OCI-LY1 (cell line): ENCODE data around the gene USP25.

Experiments used
- H2AFZ ChIP-seq: fragments of 200-600 bp; sonication (generic), shearing (Covaris generic); 2 replicates; pipeline ENCODE4 v1.6.0; 2014; ENCODE audit warnings: antibody characterized with exemption, mild to moderate bottlenecking, low read length
- H3F3A ChIP-seq: fragments of 200-600 bp; sonication (generic), shearing (Covaris generic); 2 replicates; pipeline ENCODE4 v1.6.0; 2014; ENCODE audit warnings: mild to moderate bottlenecking, antibody characterized with exemption, low read length, moderate library complexity; ENCODE audit not compliant: insufficient read depth
- H3K27ac ChIP-seq: fragments of 200-600 bp; sonication (generic); 2 replicates; pipeline ENCODE4 v1.5.1; 2014; ENCODE audit warnings: low read length, mixed run types, mild to moderate bottlenecking, low read depth; ENCODE audit not compliant: poor library complexity, severe bottlenecking
- H3K27me3 ChIP-seq: fragments of 200-600 bp; sonication (generic); 2 replicates; pipeline ENCODE4 v1.6.0; 2014; ENCODE audit warnings: antibody characterized with exemption, mild to moderate bottlenecking, low read length, moderate library complexity; ENCODE audit not compliant: insufficient read depth
- H3K36me3 ChIP-seq: fragments of 200-600 bp; sonication (generic); 2 replicates; pipeline ENCODE4 v1.6.1; 2014; ENCODE audit warnings: mild to moderate bottlenecking, antibody characterized with exemption, low read length, moderate library complexity, mixed read lengths; ENCODE audit not compliant: insufficient read depth
- H3K4me1 ChIP-seq: fragments of 200-600 bp; sonication (generic); 2 replicates; pipeline ENCODE4 v1.5.1; 2014; ENCODE audit warnings: mild to moderate bottlenecking, low read length, moderate library complexity; ENCODE audit not compliant: insufficient read depth, severe bottlenecking
- H3K4me2 ChIP-seq: fragments of 200-600 bp; sonication (generic), shearing (Covaris generic); 2 replicates; pipeline ENCODE4 v1.6.1; 2014; ENCODE audit warnings: low read length
- H3K4me3 ChIP-seq: fragments of 200-600 bp; sonication (generic); 2 replicates; pipeline ENCODE4 v1.5.1; 2014; ENCODE audit warnings: low read length, low read depth, mild to moderate bottlenecking, mixed read lengths; ENCODE audit not compliant: poor library complexity, severe bottlenecking
- H3K79me2 ChIP-seq: fragments of 200-600 bp; shearing (Covaris generic); 2 replicates; pipeline ENCODE4 v1.6.1; 2016; ENCODE audit warnings: mixed run types, low read length, mixed read lengths; ENCODE audit not compliant: insufficient read depth
- H3K9ac ChIP-seq: fragments of 200-600 bp; sonication (generic), shearing (Covaris generic); 2 replicates; pipeline ENCODE4 v1.6.1; 2014; ENCODE audit warnings: mild to moderate bottlenecking, low read length, mixed read lengths
- H3K9me2 ChIP-seq: fragments of 200-600 bp; sonication (generic), shearing (Covaris generic); 2 replicates; pipeline ENCODE4 v1.6.1; 2014; ENCODE audit warnings: low read depth, mild to moderate bottlenecking, low read length, mixed read lengths
- H3K9me3 ChIP-seq: fragments of 200-600 bp; shearing (Covaris generic); 2 replicates; pipeline ENCODE4 v1.6.1; 2014; ENCODE audit warnings: low read length, mixed read lengths
- H4K20me1 ChIP-seq: fragments of 200-600 bp; sonication (generic), shearing (Covaris generic); 2 replicates; pipeline ENCODE4 v1.6.0; 2016; ENCODE audit warnings: mild to moderate bottlenecking, low read length; ENCODE audit not compliant: insufficient read depth
- EZH2 ChIP-seq: fragments of 200-600 bp; sonication (generic), shearing (Covaris generic); IDR thresholded peaks from 2 replicates; pipeline ENCODE4 v1.8.0; 2017; ENCODE audit warnings: borderline replicate concordance, mixed run types, mild to moderate bottlenecking, antibody characterized with exemption, low read length, moderate library complexity, mixed read lengths
- TF ChIP-seq, protein P1 (sequence below): fragments of 200-600 bp; sonication (generic), shearing (Covaris generic); IDR thresholded peaks from 2 replicates; pipeline ENCODE4 v1.5.1; 2017; ENCODE audit warnings: mild to moderate bottlenecking, antibody characterized with exemption, low read length, moderate library complexity, mixed read lengths

USP25 gene

DNA sequence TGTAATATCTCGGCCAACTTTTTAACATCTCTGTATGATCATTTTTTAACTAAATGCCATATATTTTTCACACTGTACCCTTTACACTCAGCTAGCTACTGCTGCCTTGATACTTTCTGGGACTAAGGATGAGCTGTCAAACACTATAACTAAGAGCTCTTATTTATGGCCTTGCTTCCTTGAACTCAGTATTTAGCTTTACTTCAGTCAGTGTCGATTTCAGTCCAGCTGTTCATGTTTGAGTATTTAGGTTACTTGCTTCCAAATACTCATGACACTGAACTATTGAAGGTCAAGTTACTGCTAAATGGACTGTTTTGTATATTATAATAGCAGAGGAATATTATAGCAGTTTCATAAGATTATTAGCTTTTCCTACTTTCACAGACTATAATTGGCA lies 25.9 kb upstream of the USP25 start:
- no peaks in the 10 kb centered on the region for H3F3A ChIP-seq
- H3K27ac ChIP-seq, result no peak overlapping the region
- H3K36me3 ChIP-seq, result no peaks in the 10 kb centered on the region
- H3K4me1 ChIP-seq, result no peaks in the 10 kb centered on the region
- H4K20me1 ChIP-seq, result no peaks in the 10 kb centered on the region
- no peak overlapping the region for H3K4me2 ChIP-seq
- no peaks in the 10 kb centered on the region for H3K79me2 ChIP-seq
- H2AFZ ChIP-seq, result no peak overlapping the region
- H3K4me3 ChIP-seq, result no peak overlapping the region
- TF ChIP-seq, protein P1, sequence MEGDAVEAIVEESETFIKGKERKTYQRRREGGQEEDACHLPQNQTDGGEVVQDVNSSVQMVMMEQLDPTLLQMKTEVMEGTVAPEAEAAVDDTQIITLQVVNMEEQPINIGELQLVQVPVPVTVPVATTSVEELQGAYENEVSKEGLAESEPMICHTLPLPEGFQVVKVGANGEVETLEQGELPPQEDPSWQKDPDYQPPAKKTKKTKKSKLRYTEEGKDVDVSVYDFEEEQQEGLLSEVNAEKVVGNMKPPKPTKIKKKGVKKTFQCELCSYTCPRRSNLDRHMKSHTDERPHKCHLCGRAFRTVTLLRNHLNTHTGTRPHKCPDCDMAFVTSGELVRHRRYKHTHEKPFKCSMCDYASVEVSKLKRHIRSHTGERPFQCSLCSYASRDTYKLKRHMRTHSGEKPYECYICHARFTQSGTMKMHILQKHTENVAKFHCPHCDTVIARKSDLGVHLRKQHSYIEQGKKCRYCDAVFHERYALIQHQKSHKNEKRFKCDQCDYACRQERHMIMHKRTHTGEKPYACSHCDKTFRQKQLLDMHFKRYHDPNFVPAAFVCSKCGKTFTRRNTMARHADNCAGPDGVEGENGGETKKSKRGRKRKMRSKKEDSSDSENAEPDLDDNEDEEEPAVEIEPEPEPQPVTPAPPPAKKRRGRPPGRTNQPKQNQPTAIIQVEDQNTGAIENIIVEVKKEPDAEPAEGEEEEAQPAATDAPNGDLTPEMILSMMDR, result no peak
- TF ChIP-seq EZH2, result no peak
- H3K27me3 ChIP-seq, result no peaks in the 10 kb centered on the region
- 0 out of 2 replicates have a peak, but pooled peaks cover 2% of the 10 kb centered on the region for H3K9me3 ChIP-seq
- H3K9ac ChIP-seq, result no peak overlapping the region
- no peaks in the 10 kb centered on the region for H3K9me2 ChIP-seq

DNA sequence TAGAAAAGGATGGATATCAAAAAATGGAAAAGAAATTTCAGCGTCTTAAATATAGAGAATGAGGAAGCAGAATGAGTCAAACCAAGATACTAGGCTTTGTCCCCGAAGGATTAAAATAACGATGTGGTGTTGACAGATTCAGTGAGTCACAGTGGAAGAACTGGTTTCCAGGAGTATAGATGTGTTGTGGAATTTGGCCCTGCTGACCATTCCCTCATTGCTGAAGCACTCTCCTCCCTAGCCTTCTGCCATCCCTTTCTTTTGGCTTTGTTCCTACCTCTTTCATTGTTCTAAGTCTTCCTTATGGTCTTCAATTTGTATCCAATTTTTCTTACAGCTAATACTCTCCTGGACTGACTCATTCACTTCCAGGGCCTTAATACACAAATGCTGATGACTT lies 23.1 kb upstream of the USP25 start:
- H2AFZ ChIP-seq, result no peak overlapping the region
- TF ChIP-seq EZH2, result no peak
- TF ChIP-seq, protein P1, result no peak
- H3F3A ChIP-seq, result no peaks in the 10 kb centered on the region
- H3K9me3 ChIP-seq, result 0 out of 2 replicates have a peak, but pooled peaks cover 2% of the 10 kb centered on the region
- no peaks in the 10 kb centered on the region for H3K79me2 ChIP-seq
- no peaks in the 10 kb centered on the region for H3K36me3 ChIP-seq
- no peaks in the 10 kb centered on the region for H3K27me3 ChIP-seq
- no peak overlapping the region for H3K27ac ChIP-seq
- H3K4me2 ChIP-seq, result no peak overlapping the region
- H4K20me1 ChIP-seq, result no peaks in the 10 kb centered on the region
- no peak overlapping the region for H3K9ac ChIP-seq
- H3K4me3 ChIP-seq, result no peak overlapping the region
- no peaks in the 10 kb centered on the region for H3K9me2 ChIP-seq
- no peaks in the 10 kb centered on the region for H3K4me1 ChIP-seq

DNA sequence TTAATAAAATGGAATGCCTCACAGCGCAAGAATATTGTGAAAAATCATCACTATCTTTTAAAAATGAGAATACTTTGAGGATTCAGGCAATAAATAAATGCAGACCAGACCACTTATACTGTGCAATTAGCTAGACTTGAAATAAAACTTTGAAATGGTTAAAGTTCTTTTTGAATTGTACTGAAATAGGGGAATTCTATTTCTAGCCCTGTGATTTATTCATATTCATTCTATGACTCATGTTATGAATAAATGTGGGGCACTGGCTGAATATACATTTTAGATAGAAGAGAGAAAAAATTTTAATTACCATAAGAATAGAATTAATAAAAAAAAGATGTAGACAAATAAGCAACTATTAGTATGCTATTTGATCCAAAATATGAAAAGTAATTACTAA lies 16.4 kb upstream of the USP25 start:
- no peaks in the 10 kb centered on the region for H3F3A ChIP-seq
- H3K36me3 ChIP-seq, result no peaks in the 10 kb centered on the region
- H2AFZ ChIP-seq, result no peak overlapping the region
- no peaks in the 10 kb centered on the region for H3K9me2 ChIP-seq
- H3K4me2 ChIP-seq, result no peak overlapping the region
- H3K9me3 ChIP-seq, result no peaks in the 10 kb centered on the region
- H3K9ac ChIP-seq, result no peak overlapping the region
- H3K27me3 ChIP-seq, result no peaks in the 10 kb centered on the region
- H4K20me1 ChIP-seq, result no peaks in the 10 kb centered on the region
- no peaks in the 10 kb centered on the region for H3K79me2 ChIP-seq
- no peak overlapping the region for H3K27ac ChIP-seq
- no peaks in the 10 kb centered on the region for H3K4me1 ChIP-seq
- no peak overlapping the region for H3K4me3 ChIP-seq
- TF ChIP-seq EZH2, result no peak
- TF ChIP-seq, protein P1, result no peak
